Head of caudate nucleus (tissue), 42 donors: Measurements from ENCODE around the gene CANT1.

Experiments
- DNase-seq, 42 donors: peaks; one replicate each; pipeline versions ENCODE4 v3.0.0 to v3.0.0-alpha.2; 2020 to 2021; ENCODE audit warnings: mixed read lengths in 7 of 42
- intact Hi-C: fragments of 100-400 bp; cut with DNase I; formaldehyde crosslinking; loops from one replicate; pipeline ENCODE4 v1.15.0; 2022

Gene CANT1

DNA sequence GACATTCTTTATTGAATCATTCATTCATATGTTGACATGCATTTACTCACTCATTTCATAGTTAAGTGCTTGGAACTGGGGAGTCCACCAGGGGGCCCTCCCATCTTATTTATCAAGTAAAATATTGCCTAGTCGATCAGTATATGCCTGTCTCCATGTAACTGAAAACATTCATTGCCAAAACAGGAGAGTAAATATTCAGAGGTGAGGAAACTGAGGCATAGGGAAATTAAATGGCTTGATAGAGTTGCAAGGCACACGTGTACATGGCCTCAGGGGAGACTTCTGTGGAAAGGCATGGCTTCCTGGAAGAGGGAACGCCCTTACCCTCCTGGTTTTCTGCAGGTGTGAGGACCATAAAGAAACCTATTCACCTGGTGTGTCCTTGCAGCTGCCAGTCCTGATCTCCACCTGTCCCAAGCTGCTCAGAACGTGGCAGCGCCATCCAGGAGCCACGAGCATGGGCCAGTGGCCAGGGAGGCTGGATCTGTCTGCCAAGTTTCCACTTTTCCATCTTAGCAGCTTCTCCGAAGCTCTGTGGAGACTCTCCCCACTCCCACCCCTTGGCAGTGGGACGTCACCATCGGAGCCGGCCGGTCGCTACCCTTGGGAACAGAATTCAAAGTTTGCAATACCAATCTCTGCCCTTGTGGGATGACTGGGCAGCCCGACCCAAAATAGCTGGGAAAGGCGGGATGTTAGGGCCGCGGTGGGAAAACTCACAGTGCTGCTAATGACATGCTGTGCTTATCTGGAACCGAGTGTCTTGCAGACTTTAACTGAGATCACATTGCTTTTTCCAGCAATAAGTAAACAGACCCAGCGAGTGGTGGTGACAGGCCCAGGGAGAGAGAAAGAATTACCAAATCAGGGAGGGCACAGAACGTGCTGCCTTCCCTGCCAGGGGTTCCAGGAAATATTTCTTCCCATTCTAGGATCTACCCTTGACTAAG is 10.3 kb upstream of the CANT1 start:
- intact Hi-C loops: no loop called here
- DNase-seq: peak in 32 of 42 donors; percentile 32 to 80 (median 57)

- no peak for DNase-seq
- intact Hi-C loops: no loop called here
Measured at GRCh38 chr17:79019261-79019631, 9.7 kb upstream of the CANT1 start.

DNA sequence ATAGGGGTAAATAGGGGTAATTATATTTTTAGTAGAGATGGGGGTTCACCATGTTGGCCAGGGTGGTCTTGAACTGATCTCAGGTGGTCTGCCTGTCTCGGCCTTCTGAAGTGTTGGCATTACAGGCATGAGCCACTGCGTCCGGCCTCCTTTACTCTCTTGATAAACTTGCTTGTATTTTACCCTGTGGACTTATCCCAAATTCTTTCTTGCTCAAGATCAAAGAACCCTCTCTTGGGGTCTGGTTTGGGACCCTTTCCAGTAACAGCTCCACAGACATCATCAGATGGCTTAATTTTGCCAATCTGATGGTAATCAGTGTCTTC is 8.8 kb upstream of the CANT1 start:
- DNase-seq: no peak
- intact Hi-C loops: no loop called here

- intact Hi-C loops: no loop called here
- DNase-seq: peak in 2 of 42 donors; percentile 2 to 3
Measured at GRCh38 chr17:79017546-79018369, 8.2 kb upstream of the CANT1 start.

DNA sequence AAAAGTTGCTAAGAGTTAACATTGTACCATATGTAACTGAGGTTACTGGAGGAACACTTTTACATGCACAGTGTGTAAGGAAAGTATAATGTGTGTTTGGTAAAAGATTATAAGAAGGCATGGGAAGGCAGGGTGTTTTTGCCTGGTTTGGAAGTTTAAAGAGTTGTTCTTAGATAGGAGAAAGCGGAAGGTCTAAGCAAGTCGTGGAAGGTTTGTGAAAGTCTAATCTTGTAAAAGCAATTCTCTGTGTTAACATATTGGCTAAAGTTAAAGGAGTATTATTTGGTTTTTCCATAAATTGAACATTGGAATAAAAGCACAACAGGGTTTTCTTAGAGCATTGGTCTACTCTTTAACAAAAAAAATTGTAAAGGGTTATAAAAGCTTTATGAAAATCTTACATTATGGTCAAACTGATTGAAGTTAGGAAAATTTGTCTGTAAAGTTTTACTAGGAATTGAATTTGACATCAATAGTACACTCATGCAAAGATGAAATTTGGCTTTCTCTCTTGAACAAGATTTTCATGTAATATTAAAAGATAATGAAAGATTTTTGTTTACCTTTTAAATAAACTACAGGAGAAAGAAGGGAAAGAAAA is 4.7 kb upstream of the CANT1 start:
- intact Hi-C loops: no loop called here
- DNase-seq: no peak

DNA sequence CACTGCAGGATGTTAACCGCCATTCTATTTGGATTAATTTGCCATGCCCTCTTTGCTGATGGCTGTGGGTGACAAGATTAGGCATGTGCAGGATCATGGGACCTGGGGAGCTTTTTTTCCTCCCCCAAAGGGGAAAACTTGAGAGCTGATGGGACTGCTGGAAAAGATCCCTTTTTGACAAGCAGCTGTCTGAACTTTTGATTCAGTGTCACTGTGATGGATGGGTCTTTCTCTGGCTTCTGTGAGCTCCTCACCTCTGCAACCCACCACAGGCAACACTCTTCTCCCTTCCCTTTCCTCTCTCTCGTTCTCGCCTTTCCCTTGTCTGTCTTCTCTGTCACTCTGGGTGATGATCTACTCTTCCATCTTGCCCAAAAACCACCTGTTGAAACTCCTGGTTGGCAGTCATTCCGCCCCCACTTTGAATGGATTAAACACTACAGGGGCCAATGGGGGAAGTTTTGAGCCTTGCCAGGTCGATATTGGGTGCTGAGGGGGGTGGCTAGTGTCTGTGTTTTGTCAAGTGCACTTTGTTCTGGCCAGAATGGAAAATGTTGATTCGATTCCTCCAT is 3.1 kb upstream of the CANT1 start:
- DNase-seq: peak in 1 of 42 donors; percentile 0
- intact Hi-C loops: no loop called here

DNA sequence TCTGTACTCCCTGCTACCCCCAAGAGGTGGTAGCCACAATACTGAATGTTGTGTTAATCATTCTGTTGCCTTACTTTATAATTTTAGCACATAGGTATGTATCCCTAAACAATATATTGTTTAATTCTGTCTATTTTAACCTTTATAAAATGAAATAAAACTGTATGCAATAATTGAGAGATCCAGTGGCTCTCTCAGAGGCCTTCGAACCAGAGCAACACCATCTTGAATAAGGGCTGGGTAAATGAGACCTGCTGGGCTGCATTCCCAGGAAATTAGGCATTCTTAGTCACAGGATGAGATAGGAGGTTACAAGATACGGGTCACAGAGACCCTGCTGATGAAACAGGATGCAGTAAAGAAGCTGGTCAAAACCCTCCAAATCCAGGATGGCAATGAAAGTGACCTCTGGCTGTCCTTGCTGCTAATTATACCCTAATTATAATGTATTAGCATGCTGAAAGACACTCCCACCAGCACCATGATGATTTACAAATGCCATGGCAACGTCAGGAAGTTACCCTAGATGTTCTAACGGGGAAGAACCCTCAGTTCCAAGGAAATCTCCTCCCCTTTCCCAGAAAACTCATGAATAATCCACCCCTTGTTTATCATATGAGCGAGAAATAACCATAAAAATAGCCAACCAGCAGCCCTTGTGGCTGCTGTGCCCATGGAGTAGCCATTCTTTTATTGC is 2.0 kb upstream of the CANT1 start:
- DNase-seq: peak in 1 of 42 donors; percentile 4
- intact Hi-C loops: no loop called here

DNA sequence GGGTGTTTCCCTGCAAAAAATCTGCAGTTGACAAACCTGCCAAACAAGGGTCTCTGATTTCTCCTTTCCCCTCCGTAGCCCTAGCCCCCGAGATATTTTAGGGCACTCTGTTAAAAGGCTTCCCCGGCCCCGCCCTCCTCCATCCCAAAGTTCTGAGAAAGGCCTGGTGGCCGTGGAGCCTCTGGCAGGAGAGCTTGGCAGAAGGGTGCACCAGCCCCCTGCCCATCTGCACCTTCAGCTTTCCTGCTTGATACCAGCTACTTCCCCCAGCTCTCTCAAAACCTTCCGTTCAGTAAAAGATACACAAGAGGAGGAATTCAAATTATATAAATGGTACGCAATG is 711 bp upstream of the CANT1 start:
- intact Hi-C loops: no loop called here
- peak in 2 of 42 donors; percentile 35 to 41 for DNase-seq

- peak in 10 of 42 donors; percentile 3 to 29 (median 12) for DNase-seq
- intact Hi-C loops: no loop called here
Measured at GRCh38 chr17:79008666-79009387, 737 bp downstream of the CANT1 start.

DNA sequence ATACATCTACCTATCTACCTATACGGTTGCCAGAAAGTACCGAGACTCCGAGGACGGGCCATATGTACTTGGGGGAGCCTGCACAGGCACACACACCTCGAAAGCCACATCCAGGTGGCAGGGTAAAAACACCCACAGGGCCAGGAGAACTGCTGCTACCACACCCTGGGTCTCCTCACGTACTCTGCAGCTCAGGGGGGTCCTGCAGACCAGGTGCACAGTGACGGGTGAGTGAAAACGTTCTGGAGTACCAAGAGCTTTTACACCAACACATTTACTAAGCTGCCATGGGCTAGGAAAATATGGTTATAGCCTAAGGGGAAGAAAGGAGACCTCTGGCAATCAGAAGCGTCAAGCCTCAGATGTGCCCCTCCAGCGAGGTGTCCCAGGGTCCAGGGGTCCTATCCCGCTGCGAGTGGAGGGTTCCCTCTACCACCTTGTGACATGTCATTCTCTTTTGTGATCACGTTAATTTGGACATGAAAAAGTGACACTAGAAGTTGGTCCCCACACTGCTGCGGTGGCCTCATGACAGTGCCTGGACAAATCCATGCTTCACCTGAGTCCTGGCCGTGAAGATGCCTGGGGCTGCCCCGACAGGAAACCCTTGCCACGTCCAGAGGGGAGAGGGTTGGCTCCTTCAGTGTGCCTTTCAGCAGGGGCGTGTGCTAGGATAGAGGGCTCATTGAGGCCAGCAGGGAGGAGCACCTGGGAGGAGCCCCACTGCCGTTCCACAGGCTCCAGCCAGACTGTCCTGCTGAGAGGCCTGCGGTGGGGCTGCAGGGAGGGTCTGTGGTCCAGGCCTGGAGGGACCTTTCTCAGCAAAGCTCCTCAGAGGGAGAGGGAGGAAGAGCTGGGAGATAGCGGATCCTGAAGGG is 1.8 kb downstream of the CANT1 start:
- DNase-seq: peak in 8 of 42 donors; percentile 1 to 31 (median 13)
- intact Hi-C loops: no loop called here

DNA sequence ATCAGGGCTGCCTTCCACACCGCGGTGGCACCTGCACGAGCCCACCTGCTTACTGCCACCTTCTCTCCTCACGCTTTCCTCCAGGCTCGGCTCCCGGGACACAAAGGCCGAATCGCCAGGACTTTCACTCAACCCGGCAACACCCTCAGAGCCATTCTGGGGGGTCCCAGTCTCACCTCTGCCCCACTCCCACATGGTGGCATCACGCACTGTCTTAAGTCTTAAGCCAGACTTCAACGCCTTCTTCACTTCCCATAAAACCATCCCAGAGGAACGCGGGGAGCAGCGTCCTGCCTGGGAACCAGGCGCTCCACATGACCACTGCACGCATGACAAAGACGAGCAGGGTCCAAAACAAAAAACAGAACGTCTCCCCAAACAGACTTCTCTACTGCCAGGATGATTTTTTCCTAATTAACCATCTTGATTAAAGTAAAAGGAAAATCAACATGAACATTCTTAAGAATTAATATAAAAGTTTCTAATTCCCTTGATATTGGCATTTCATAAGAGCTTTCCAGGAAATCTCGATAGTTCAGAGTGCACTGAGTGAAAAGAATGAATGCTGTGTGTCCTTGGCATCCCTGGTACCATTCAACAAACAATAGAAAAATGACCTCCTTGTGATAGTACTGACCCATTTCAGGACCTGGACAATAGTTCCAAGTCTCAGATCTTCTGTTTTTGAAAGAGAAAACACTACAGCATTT is 2.6 kb downstream of the CANT1 start:
- intact Hi-C loops: no loop called here
- DNase-seq: peak in 3 of 42 donors; percentile 11 to 28 (median 26)

DNA sequence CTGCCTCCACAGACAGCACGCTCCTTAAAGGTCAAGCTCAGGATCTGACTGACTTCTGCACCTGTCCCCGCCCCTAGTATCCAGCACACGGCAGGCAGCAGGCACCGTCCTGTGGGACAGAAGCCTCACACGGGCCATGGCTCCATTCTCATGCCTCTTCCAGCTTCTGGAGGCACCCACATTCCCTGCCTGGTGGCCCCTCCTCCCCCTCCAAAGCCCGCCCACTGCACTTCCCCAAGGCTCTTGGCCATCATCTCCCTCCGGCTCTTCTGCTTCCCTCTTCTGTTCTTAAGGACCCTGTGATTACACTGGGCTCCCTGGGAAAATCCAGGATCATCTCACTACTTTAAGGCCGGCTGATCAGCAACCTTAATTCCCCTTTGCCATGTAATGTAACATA is 3.5 kb downstream of the CANT1 start:
- intact Hi-C loops: no loop called here
- peak in 3 of 42 donors; percentile 5 to 19 (median 12) for DNase-seq

- intact Hi-C loops: no loop called here
- DNase-seq: peak in 6 of 42 donors; percentile 5 to 32 (median 12)
Measured at GRCh38 chr17:79005063-79005861, 4.3 kb downstream of the CANT1 start.

DNA sequence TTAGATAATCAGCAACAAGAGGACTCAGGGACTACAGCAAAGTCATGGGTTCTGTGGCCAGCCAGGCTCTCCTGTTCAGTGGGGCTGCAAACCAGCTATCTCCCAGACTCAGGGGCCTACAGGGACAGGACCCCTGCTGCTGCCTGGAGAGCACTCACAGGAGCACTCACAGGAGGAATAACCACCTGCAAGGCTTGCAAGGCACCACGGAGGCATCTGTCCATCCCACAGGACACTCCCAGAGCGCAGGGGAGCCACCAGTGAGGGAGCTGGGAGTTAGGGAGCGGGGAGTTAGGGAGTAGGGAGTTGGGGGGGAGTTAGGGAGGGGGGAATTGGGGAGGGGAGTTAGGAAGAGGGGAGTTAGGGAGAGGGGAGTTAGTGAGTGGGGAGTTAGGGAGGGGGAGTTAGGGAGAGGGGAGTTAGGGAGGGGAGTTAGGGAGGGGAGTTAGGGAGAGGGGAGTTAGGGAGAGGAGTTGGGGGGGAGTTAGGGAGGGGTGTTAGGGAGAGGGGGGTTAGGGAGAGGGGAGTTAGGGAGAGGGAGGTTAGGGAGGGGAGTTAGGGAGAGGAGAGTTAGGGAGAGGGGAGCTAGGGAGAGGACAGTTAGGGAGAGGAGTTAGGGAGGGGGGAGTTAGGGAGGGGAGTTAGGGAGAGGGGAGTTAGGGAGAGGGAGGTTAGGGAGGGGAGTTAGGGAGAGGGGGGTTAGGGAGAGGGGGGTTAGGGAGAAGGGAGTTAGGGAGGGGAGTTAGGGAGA is 5.7 kb downstream of the CANT1 start:
- DNase-seq: peak in 5 of 42 donors; percentile 4 to 15 (median 9)
- intact Hi-C loops: no loop called here
